Stimulated activated CD8-positive, alpha-beta memory T cell treated with anti-CD3 and anti-CD28 coated beads, Interleukin-7, amount 100 ng/mL, for 24 hours (primary cell): ENCODE results near the gene UBN1.

Experiments
- DNase-seq: peaks from one replicate; pipeline ENCODE4 v3.0.0-alpha.2; 2020; ENCODE audit warnings: low read depth

Gene UBN1

DNA sequence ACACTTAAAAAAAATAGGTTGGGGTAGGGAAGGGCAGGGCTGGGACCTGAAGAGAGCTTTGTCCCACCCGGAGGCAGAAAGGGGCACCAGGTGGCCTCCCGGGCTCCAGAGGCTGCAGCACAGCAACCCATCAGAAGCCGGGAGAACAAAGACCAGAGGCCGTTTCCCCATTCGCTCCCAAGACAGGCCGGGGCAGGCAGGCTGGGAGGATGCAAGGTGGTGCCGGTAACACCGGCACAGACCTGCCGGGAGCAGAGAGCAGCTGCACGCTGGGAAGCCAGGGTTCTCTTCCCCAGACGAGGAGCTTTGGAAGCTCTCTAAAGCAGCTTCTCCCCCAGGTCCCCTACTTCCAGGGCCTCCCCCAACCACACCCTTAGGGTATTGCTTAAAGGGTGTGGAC, 84.1 kb downstream of the UBN1 start:
- no peak for DNase-seq
